ENCODE results near the gene USP19. TPM values are rescaled to one million over a fixed set of nuclear protein-coding genes. Genes with fewer than 3 reads are reported as not detected.

Gene USP19
- total and polyA plus RNA-seq, 2 of the 8 experiments (the other 6 are each of a cell fraction or from before 2014, with no cell fraction given) = 46.4 to 65.8 TPM

GRCh38 chr3:49122022-49122421, 1.4 kb upstream of the USP19 start:
- H2BK20ac ChIP-seq (ENCODE audit: low read length) = no peak overlapping the region
- H3K4me1 ChIP-seq (replicated peaks in 1 of 4; ENCODE audit: control insufficient read depth in 3 of 4, insufficient read depth in 4 of 4, low read length in 3 of 4) = peaks cover 0 to 11% (median 6%) of the 10 kb centered on the region in 4 experiments; a peak in 5 of 7 replicates
- H3K23me2 ChIP-seq (ENCODE audit: low read depth, low read length) = peaks cover 5% of the 10 kb centered on the region
- no peak overlapping the region for H4K91ac ChIP-seq (replicated peaks; ENCODE audit: insufficient read length, low read length)
- no peak overlapping the region for H2BK12ac ChIP-seq (ENCODE audit: low read depth, low read length)
- H4K8ac ChIP-seq (ENCODE audit: extremely low read depth, insufficient read depth, low read length) = no peak overlapping the region
- DNase-seq (ENCODE audit: low read depth in 1 of 2, low spot score in 2 of 2) (no peak), FAIRE-seq (no peak)
- no peak overlapping the region for H3K23ac ChIP-seq (ENCODE audit: insufficient read length)
- ChIA-PET CTCF (ENCODE audit: partially characterized antibody) (interaction anchor here (1.3 to 4.4 kb wide), 3 partner anchors 11 to 37 kb away, joined by 4 to 20 read pairs (median 6); partner anchors contain the start of gene LAMB2), POLR2A (ENCODE audit: partially characterized antibody) (interaction anchor here (1.0 to 25.5 kb wide), 8 partner anchors 8 to 132 kb away, joined by 4 to 508 read pairs (median 5); partner anchors contain the start of genes LAMB2, NDUFAF3, P4HTM and QARS1)
- no peak overlapping the region for H2BK5ac ChIP-seq (ENCODE audit: low read depth, low read length)
- no peak overlapping the region for H2AFZ ChIP-seq (ENCODE audit: low read length)
- H3K27me3 ChIP-seq (replicated peaks in 1 of 4; ENCODE audit: control insufficient read depth in 3 of 4, extremely low read depth in 1 of 4, insufficient read depth in 3 of 4, low read length in 3 of 4) = no peaks in the 10 kb centered on the region
- no peak overlapping the region for H2BK120ac ChIP-seq (replicated peaks; ENCODE audit: low read depth, low read length)
- H3K56ac ChIP-seq (replicated peaks; ENCODE audit: insufficient read length, low read depth, low read length) = no peak overlapping the region
- H3K79me2 ChIP-seq (ENCODE audit: control insufficient read depth in 1 of 2, insufficient read depth in 2 of 2, low read length in 2 of 2) = peaks cover 0 to 10% of the 10 kb centered on the region in 2 experiments; a peak in 2 of 4 replicates
- H2AK5ac ChIP-seq (ENCODE audit: low read depth, low read length) = no peak overlapping the region
- 95% methylated on average over 12 of the region's 12 CpGs; no CpG with 5 or more reads in 1 of the 2 experiments for WGBS, 2 experiments (ENCODE audit: extremely low coverage in 1 of 2, insufficient coverage in 1 of 2, insufficient read length in 1 of 2, insufficient replicate concordance in 2 of 2, low coverage in 1 of 2, low lambda C conversion rate in 2 of 2, missing lambda C conversion rate in 1 of 2)
- H4K20me1 ChIP-seq (replicated peaks in 1 of 2; ENCODE audit: control insufficient read depth in 1 of 2, insufficient read depth in 2 of 2, low read length in 2 of 2) = peaks cover 0 to 6% of the 10 kb centered on the region in 2 experiments
- no peak overlapping the region for H4K5ac ChIP-seq (ENCODE audit: insufficient read length, low read depth, low read length)
- no peak overlapping the region for H3K4me3 ChIP-seq (ENCODE audit: extremely low read depth in 1 of 4, insufficient read depth in 2 of 4, low read depth in 3 of 4, low read length in 4 of 4)
- H3K27ac ChIP-seq (ENCODE audit: low read depth, low read length) = no peak overlapping the region
- H3K36me3 ChIP-seq (ENCODE audit: control insufficient read depth in 2 of 4, insufficient read depth in 4 of 4, low read length in 3 of 4) = peaks cover 7 to 36% (median 24%) of the 10 kb centered on the region in 4 experiments
- no peak overlapping the region for H3K9ac ChIP-seq (replicated peaks in 1 of 4; ENCODE audit: extremely low read depth in 1 of 4, low read depth in 3 of 4, low read length in 3 of 4)
- H3K18ac ChIP-seq (ENCODE audit: extremely low read depth, low read length) = no peak overlapping the region
- no peak overlapping the region for H3K4me2 ChIP-seq (ENCODE audit: insufficient read depth in 1 of 2, low read depth in 2 of 2, low read length in 2 of 2)
- H3K14ac ChIP-seq (ENCODE audit: insufficient read length) = no peak overlapping the region
- peaks cover 9% of the 10 kb centered on the region for H3K79me1 ChIP-seq (ENCODE audit: low read depth, low read length)
- no peak overlapping the region for H3K4ac ChIP-seq (replicated peaks; ENCODE audit: insufficient read length, low read depth, low read length)
- H2BK15ac ChIP-seq (ENCODE audit: low read length) = no peak overlapping the region
- H3K9me3 ChIP-seq (ENCODE audit: insufficient read depth in 2 of 2, low read depth in 1 of 2, low read length in 1 of 2) = no peaks in the 10 kb centered on the region
- TF ChIP-seq KDM1A (IDR thresholded peaks at IDR 0.05; ENCODE audit: borderline replicate concordance, low read length) (no peak), CTCF (IDR thresholded peaks at IDR 0.05; ENCODE audit: control extremely low read depth in 1 of 3, insufficient read depth in 1 of 3, low read depth in 1 of 3, low read length in 3 of 3) (no peak), RBBP5 (IDR thresholded peaks at IDR 0.05; ENCODE audit: borderline replicate concordance, low read depth, low read length) (no peak), ASH2L (IDR thresholded peaks at IDR 0.05; ENCODE audit: low read length) (no peak), USF2 (IDR thresholded peaks at IDR 0.05; ENCODE audit: low read length) (no peak), KDM5A (IDR thresholded peaks at IDR 0.05; ENCODE audit: low read length) (no peak), PHF8 (conservative IDR thresholded peaks at IDR 0.05; ENCODE audit: low read depth, low read length) (no peak), MAFK (IDR thresholded peaks at IDR 0.05; ENCODE audit: low read depth, low read length) (no peak)
